ENCODE measurements around the gene PHAF1. TPM values are rescaled to one million over a fixed set of nuclear protein-coding genes. Genes with fewer than 3 reads are reported as not detected.

PHAF1 gene
- total and polyA plus RNA-seq, 9 of the 15 experiments (the other 6 are each of a cell fraction or from before 2014, with no cell fraction given): 5.1 to 25.4 (median 13.8) TPM

DNA sequence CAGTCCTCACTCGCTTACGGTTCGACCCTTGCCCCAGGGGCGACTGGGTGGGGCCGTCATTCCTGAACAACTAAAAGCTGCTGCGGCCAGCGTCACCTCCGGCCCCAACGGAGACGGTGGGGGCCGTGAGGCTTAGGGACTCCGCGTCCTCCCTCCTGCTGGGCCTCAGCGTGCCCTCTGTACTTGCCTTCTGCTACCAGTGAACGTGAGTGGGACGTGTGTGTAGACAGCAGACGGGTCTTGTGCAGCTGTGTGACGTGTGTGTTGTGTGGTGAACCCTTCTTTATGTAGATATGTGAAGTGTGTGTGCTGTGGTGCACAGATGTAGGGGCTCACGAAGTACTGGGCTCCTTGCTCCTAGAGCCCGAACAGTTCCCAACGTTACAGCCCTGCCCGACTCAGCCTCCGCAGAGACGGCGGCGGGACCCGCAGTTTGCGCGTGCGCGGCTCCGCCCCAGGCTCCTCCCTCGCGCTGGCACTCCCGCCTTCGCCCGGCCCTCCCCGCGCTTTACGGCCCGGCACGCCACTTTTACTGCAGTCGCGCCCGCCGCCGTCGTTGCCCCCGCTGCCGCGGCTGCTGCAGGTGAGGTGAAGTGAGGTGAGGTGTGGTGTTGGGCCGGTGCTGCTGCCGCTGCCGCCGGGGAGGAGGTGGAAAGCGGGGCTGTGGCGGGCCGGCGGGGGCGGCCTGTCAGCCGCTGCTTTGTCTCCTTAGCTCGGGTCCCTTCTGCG, at the start of gene PHAF1 (continued):
- TF ChIP-seq, protein P1, sequence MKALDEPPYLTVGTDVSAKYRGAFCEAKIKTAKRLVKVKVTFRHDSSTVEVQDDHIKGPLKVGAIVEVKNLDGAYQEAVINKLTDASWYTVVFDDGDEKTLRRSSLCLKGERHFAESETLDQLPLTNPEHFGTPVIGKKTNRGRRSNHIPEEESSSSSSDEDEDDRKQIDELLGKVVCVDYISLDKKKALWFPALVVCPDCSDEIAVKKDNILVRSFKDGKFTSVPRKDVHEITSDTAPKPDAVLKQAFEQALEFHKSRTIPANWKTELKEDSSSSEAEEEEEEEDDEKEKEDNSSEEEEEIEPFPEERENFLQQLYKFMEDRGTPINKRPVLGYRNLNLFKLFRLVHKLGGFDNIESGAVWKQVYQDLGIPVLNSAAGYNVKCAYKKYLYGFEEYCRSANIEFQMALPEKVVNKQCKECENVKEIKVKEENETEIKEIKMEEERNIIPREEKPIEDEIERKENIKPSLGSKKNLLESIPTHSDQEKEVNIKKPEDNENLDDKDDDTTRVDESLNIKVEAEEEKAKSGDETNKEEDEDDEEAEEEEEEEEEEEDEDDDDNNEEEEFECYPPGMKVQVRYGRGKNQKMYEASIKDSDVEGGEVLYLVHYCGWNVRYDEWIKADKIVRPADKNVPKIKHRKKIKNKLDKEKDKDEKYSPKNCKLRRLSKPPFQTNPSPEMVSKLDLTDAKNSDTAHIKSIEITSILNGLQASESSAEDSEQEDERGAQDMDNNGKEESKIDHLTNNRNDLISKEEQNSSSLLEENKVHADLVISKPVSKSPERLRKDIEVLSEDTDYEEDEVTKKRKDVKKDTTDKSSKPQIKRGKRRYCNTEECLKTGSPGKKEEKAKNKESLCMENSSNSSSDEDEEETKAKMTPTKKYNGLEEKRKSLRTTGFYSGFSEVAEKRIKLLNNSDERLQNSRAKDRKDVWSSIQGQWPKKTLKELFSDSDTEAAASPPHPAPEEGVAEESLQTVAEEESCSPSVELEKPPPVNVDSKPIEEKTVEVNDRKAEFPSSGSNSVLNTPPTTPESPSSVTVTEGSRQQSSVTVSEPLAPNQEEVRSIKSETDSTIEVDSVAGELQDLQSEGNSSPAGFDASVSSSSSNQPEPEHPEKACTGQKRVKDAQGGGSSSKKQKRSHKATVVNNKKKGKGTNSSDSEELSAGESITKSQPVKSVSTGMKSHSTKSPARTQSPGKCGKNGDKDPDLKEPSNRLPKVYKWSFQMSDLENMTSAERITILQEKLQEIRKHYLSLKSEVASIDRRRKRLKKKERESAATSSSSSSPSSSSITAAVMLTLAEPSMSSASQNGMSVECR (CRISPR knock-in tag; IDR thresholded peaks at IDR 0.05): peak; percentile 14; the same call in 1 of the 2 replicates
- TF ChIP-seq ZC3H11A (IDR thresholded peaks at IDR 0.05; ENCODE audit: low read depth, low read length): no peak
- TF ChIP-seq NRF1 (conservative IDR thresholded peaks at IDR 0.05 in 1 of 2, IDR thresholded peaks at IDR 0.05 in 1 of 2): peak; percentile 95 to 96
- TF ChIP-seq, protein P2, sequence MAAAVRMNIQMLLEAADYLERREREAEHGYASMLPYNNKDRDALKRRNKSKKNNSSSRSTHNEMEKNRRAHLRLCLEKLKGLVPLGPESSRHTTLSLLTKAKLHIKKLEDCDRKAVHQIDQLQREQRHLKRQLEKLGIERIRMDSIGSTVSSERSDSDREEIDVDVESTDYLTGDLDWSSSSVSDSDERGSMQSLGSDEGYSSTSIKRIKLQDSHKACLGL (CRISPR knock-in tag; IDR thresholded peaks at IDR 0.05; ENCODE audit: borderline replicate concordance, poor library complexity, severe bottlenecking): no peak
- no peak for TF ChIP-seq MCM3 (IDR thresholded peaks at IDR 0.05)
- no peak for TF ChIP-seq NFE2L1 (tag; IDR thresholded peaks at IDR 0.05; ENCODE audit: borderline replicate concordance, low read depth)
- TF ChIP-seq, protein P3, sequence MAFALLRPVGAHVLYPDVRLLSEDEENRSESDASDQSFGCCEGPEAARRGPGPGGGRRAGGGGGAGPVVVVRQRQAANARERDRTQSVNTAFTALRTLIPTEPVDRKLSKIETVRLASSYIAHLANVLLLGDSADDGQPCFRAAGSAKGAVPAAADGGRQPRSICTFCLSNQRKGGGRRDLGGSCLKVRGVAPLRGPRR (CRISPR knock-in tag; IDR thresholded peaks at IDR 0.05): no peak
- peak; percentile 59 for TF ChIP-seq C11orf30 (IDR thresholded peaks at IDR 0.05; ENCODE audit: low read depth)
- TF ChIP-seq KDM4B (IDR thresholded peaks at IDR 0.05; ENCODE audit: borderline replicate concordance in 2 of 2, low read depth in 1 of 2): no peak
- TF ChIP-seq ZNF431 (CRISPR knock-in tag; IDR thresholded peaks at IDR 0.05): no peak
- TF ChIP-seq, protein P4, sequence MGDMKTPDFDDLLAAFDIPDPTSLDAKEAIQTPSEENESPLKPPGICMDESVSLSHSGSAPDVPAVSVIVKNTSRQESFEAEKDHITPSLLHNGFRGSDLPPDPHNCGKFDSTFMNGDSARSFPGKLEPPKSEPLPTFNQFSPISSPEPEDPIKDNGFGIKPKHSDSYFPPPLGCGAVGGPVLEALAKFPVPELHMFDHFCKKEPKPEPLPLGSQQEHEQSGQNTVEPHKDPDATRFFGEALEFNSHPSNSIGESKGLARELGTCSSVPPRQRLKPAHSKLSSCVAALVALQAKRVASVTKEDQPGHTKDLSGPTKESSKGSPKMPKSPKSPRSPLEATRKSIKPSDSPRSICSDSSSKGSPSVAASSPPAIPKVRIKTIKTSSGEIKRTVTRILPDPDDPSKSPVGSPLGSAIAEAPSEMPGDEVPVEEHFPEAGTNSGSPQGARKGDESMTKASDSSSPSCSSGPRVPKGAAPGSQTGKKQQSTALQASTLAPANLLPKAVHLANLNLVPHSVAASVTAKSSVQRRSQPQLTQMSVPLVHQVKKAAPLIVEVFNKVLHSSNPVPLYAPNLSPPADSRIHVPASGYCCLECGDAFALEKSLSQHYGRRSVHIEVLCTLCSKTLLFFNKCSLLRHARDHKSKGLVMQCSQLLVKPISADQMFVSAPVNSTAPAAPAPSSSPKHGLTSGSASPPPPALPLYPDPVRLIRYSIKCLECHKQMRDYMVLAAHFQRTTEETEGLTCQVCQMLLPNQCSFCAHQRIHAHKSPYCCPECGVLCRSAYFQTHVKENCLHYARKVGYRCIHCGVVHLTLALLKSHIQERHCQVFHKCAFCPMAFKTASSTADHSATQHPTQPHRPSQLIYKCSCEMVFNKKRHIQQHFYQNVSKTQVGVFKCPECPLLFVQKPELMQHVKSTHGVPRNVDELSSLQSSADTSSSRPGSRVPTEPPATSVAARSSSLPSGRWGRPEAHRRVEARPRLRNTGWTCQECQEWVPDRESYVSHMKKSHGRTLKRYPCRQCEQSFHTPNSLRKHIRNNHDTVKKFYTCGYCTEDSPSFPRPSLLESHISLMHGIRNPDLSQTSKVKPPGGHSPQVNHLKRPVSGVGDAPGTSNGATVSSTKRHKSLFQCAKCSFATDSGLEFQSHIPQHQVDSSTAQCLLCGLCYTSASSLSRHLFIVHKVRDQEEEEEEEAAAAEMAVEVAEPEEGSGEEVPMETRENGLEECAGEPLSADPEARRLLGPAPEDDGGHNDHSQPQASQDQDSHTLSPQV (IDR thresholded peaks at IDR 0.05): peak; percentile 41; the same call in 1 of the 2 replicates
- no peak for TF ChIP-seq POLR2AphosphoS2 (IDR thresholded peaks at IDR 0.05; ENCODE audit: low read length)
- no peak for TF ChIP-seq SREBF1 (IDR thresholded peaks at IDR 0.05; ENCODE audit: borderline replicate concordance, low read depth, low read length)
- TF ChIP-seq HDAC3 (IDR thresholded peaks at IDR 0.05; ENCODE audit: borderline replicate concordance, partially characterized antibody): no peak
- peak; percentile 48; the same call in 1 of the 2 replicates for TF ChIP-seq NFIC (IDR thresholded peaks at IDR 0.05)
- no peak for TF ChIP-seq NFRKB (IDR thresholded peaks at IDR 0.05; ENCODE audit: low read depth)
- no peak for TF ChIP-seq ETV5 (CRISPR knock-in tag; IDR thresholded peaks at IDR 0.05; ENCODE audit: low read depth)

All from K562 (cell line).